Measurements from ENCODE around the gene SCRN2.

GRCh38 chr17:47848198-47848513, 7.1 kb upstream of the SCRN2 start:
- TF ChIP-seq CTCF (IDR thresholded peaks at IDR 0.05) (no peak), POLR2A (IDR thresholded peaks at IDR 0.05) (no peak)
